ENCODE results near the gene TBC1D2B. TPM values are rescaled to one million over a fixed set of nuclear protein-coding genes. Genes with fewer than 3 reads are reported as not detected.

TBC1D2B gene
- total and polyA plus RNA-seq, 2 of the 4 experiments (the other 2 are of a cell fraction) = 17.7 to 28.3 TPM

- intact Hi-C loops (cut with micrococcal nuclease) (no loop called here), in situ Hi-C loops (cut with MboI; ENCODE audit: low sequenced_read_pairs) (no loop called here), dilution Hi-C loops (cut with HindIII; ENCODE audit: low sequenced_read_pairs, unreplicated experiment) (no loop called here)
- Histone ChIP-seq H2BK120ac (ENCODE audit: low read depth, low read length) (no peak overlapping the region), H3K4ac (ENCODE audit: low read depth, low read length) (no peak overlapping the region), H3K14ac (replicated peaks; ENCODE audit: low read depth, low read length) (no peak overlapping the region), H2BK15ac (ENCODE audit: low read depth, low read length) (no peak overlapping the region), H3K9me1 (ENCODE audit: insufficient read depth, low read length) (peaks cover 9% of the 10 kb centered on the region), H3K4me1 (ENCODE audit: control insufficient read depth, insufficient read depth, low read length) (peaks cover 11% of the 10 kb centered on the region), H3K18ac (ENCODE audit: low read depth, low read length) (no peak overlapping the region), H3K27ac (ENCODE audit: insufficient read depth, low read length) (no peak overlapping the region), H3K4me2 (ENCODE audit: low read depth, low read length) (no peak overlapping the region), H3K9me3 (ENCODE audit: control insufficient read depth, insufficient read depth, low read length) (no peaks in the 10 kb centered on the region), H3K23ac (ENCODE audit: low read depth, low read length) (no peak overlapping the region), H3K36me3 (ENCODE audit: control insufficient read depth, insufficient read depth, low read length) (peaks cover 60% of the 10 kb centered on the region), H3K9ac (ENCODE audit: low read depth, low read length) (no peak overlapping the region), H2BK20ac (ENCODE audit: low read depth, low read length) (no peak overlapping the region), H4K20me1 (ENCODE audit: insufficient read depth, low read length) (peaks cover 35% of the 10 kb centered on the region), H4K5ac (ENCODE audit: low read depth, low read length) (no peak overlapping the region), H2BK5ac (ENCODE audit: low read depth, low read length, poor library complexity, severe bottlenecking) (no peak overlapping the region), H2AK5ac (ENCODE audit: low read depth, low read length) (no peak overlapping the region), H3K27me3 (ENCODE audit: control insufficient read depth, insufficient read depth, low read length) (no peaks in the 10 kb centered on the region), H3K56ac (ENCODE audit: extremely low read depth, insufficient read depth, low read length) (no peak overlapping the region), H3K79me1 (ENCODE audit: low read depth in 1 of 2, low read length in 2 of 2) (peaks cover 7 to 46% of the 10 kb centered on the region in 2 experiments; a peak in 3 of 4 replicates), H4K8ac (ENCODE audit: low read depth in 2 of 2, low read length in 2 of 2) (no peak overlapping the region), H2AFZ (replicated peaks; ENCODE audit: low read length, poor library complexity) (no peak overlapping the region), H3K4me3 (ENCODE audit: insufficient read depth, low read depth, low read length) (no peak overlapping the region), H4K91ac (ENCODE audit: insufficient read depth, low read depth, low read length) (no peak overlapping the region), H2AK9ac (replicated peaks; ENCODE audit: low read depth, low read length, poor library complexity) (no peak overlapping the region)
- ChIA-PET POLR2A (ENCODE audit: unreplicated experiment) (no interaction called here), CTCF (no interaction called here)
- 94% methylated on average over 5 of the region's 6 CpGs; no CpG with 5 or more reads in 1 of the 2 experiments for WGBS, 2 experiments (ENCODE audit: extremely low coverage in 2 of 2, insufficient read length in 1 of 2)
- BruUV-seq (replicated peaks) = no TSS peak
- ATAC-seq (ENCODE audit: low read depth) = no peak
- DNase-seq = no peak
- TF ChIP-seq SMC3 (IDR thresholded peaks at IDR 0.05; ENCODE audit: low read depth, low read length) (no peak), CTCF (conservative IDR thresholded peaks at IDR 0.05; ENCODE audit: low read depth, low read length) (no peak), ELK1 (IDR thresholded peaks at IDR 0.05; ENCODE audit: borderline replicate concordance, low read depth, low read length) (no peak), RCOR1 (IDR thresholded peaks at IDR 0.05; ENCODE audit: insufficient replicate concordance, low read length) (no peak), MAFK (IDR thresholded peaks at IDR 0.05; ENCODE audit: low read depth, low read length) (no peak), RAD21 (IDR thresholded peaks at IDR 0.05; ENCODE audit: low read length) (no peak), MAZ (IDR thresholded peaks at IDR 0.05; ENCODE audit: borderline replicate concordance, low read depth, low read length) (no peak), CHD1 (IDR thresholded peaks at IDR 0.05; ENCODE audit: low read depth, low read length) (no peak), NFE2L2 (IDR thresholded peaks at IDR 0.05; ENCODE audit: low read depth, low read length) (no peak), USF2 (IDR thresholded peaks at IDR 0.05; ENCODE audit: low read depth, low read length) (no peak), POLR2A (IDR thresholded peaks at IDR 0.05; ENCODE audit: low read depth, low read length) (no peak), MXI1 (IDR thresholded peaks at IDR 0.05; ENCODE audit: borderline replicate concordance, low read depth, low read length) (no peak), BHLHE40 (IDR thresholded peaks at IDR 0.05; ENCODE audit: low read depth, low read length) (no peak), FOS (IDR thresholded peaks at IDR 0.05; ENCODE audit: low read depth, low read length) (no peak), CEBPB (IDR thresholded peaks at IDR 0.05; ENCODE audit: low read depth, low read length) (no peak), RFX5 (IDR thresholded peaks at IDR 0.05; ENCODE audit: low read depth, low read length) (no peak)
Observed at GRCh38 chr15:78000927-78001249, 76.6 kb downstream of the TBC1D2B start.

Data from IMR-90 (cell line).